CD4-positive, CD25-positive, alpha-beta regulatory T cell (primary cell): Measurements from ENCODE around the gene PCDHGA1. TPM values are rescaled to one million over a fixed set of nuclear protein-coding genes. Genes with fewer than 3 reads are reported as not detected.
"Not testable (repeated sequence)": the region's sequence is repeated elsewhere in the genome, so short reads cannot be mapped to it uniquely, and the experiment has no call there.

ENCODE experiments used
- ATAC-seq, 2 donors: fragments of 150-1000 bp; cut with Tn5 transposase; one replicate each; pipeline ENCODE4 v1.10.0; 2021; ENCODE audit warnings: low read depth in 2 of 2, moderate number of reproducible peaks in 2 of 2, moderate library complexity in 1 of 2
- DNase-seq, 3 donors: peaks; one replicate each; pipeline versions ENCODE4 v3.0.0 to v3.0.0-alpha.2; 2012 to 2022; ENCODE audit warnings: mixed read lengths in 1 of 3
- H3K27ac ChIP-seq: one replicate; pipeline ENCODE4 v1.7.0; 2013; ENCODE audit warnings: mild to moderate bottlenecking, low read length; ENCODE audit not compliant: insufficient read depth, poor library complexity, severe bottlenecking
- H3K27me3 ChIP-seq: one replicate; pipeline ENCODE4 v1.7.0; 2013; ENCODE audit warnings: low read length; ENCODE audit not compliant: control insufficient read depth, insufficient read depth
- H3K36me3 ChIP-seq: one replicate; pipeline ENCODE4 v1.7.0; 2013; ENCODE audit warnings: mild to moderate bottlenecking, low read length, moderate library complexity; ENCODE audit not compliant: control insufficient read depth, insufficient read depth
- H3K4me1 ChIP-seq: 2 replicates; pipeline ENCODE4 v1.7.0; 2013; ENCODE audit warnings: mild to moderate bottlenecking, low read length; ENCODE audit not compliant: insufficient read depth, control insufficient read depth, poor library complexity, severe bottlenecking
- H3K4me3 ChIP-seq: one replicate; pipeline ENCODE4 v1.7.0; 2013; ENCODE audit warnings: low read depth, mild to moderate bottlenecking, low read length, moderate library complexity
- H3K9me3 ChIP-seq, 2 experiments: 1 replicate in 1 of 2; 2 replicates in 1 of 2; pipeline ENCODE4 v1.7.0; 2013; ENCODE audit warnings: low read length in 2 of 2, mild to moderate bottlenecking in 1 of 2, moderate library complexity in 1 of 2; ENCODE audit not compliant: control insufficient read depth in 2 of 2
- H3K27ac Mint-ChIP-seq, 3 donors: one replicate each; pipeline ENCODE4 v1.8.0; 2020 to 2022; ENCODE audit warnings: mild to moderate bottlenecking in 3 of 3, mixed read lengths in 3 of 3, moderate library complexity in 2 of 3
- H3K27me3 Mint-ChIP-seq: one replicate; pipeline ENCODE4 v1.8.0; 2022; ENCODE audit warnings: mild to moderate bottlenecking, mixed read lengths
- H3K36me3 Mint-ChIP-seq: one replicate; pipeline ENCODE4 v1.8.0; 2020; ENCODE audit warnings: mixed read lengths
- H3K4me1 Mint-ChIP-seq, 4 donors: one replicate each; pipeline ENCODE4 v1.8.0; 2020 to 2022; ENCODE audit warnings: mixed read lengths in 4 of 4, mild to moderate bottlenecking in 1 of 4
- H3K4me3 Mint-ChIP-seq, 4 donors: one replicate each; pipeline ENCODE4 v1.8.0; 2020 to 2022; ENCODE audit warnings: mild to moderate bottlenecking in 4 of 4, mixed read lengths in 4 of 4, moderate library complexity in 3 of 4
- H3K9me3 Mint-ChIP-seq, 7 donors: one replicate each; pipeline ENCODE4 v1.8.0; 2020 to 2022; ENCODE audit warnings: mixed read lengths in 7 of 7, mild to moderate bottlenecking in 3 of 7, moderate library complexity in 2 of 7
- polyA plus RNA-seq, 4 donors: library from polyadenylated mRNA; unstranded; fragments of 300-500 nt; fragmentation: Illumina TruSeq; gene quantifications; one replicate each; pipeline ENCODE4 v1.2.3, GENCODE V29; 2021
- total RNA-seq: library from RNA; stranded (reverse); gene quantifications from one replicate; pipeline ENCODE4 v1.2.3, GENCODE V29; 2022

Gene PCDHGA1
- total and polyA plus RNA-seq, 5 donors from 2014 or later: 0.06 to 0.10 TPM; not detected in 3

GRCh38 chr5:141373673-141374317 is 43.5 kb downstream of the PCDHGA1 start, which contains the start of gene PCDHGA6:
TSS of gene PCDHGA6 (plus strand) at chr5:141373891. CDS start at chr5:141374084, 193 bp downstream.
- Histone ChIP-seq H3K27ac (no peak within 1 kb of the TSS), H3K9me3 (peaks cover 28 to 58% of the 10 kb centered on the region in 2 experiments), H3K4me1 (peaks cover 8% of the 10 kb centered on the region), H3K36me3 (no peaks in the 10 kb centered on the region), H3K27me3 (peaks cover 39% of the 10 kb centered on the region), H3K4me3 (peak within 1 kb of the TSS; percentile 43)
- Mint-ChIP-seq H3K9me3 (peaks cover 0 to 56% (median 11%) of the 10 kb centered on the region in 7 donors), H3K27me3 (peaks cover 49% of the 10 kb centered on the region), H3K4me1 (peaks cover 0 to 15% (median 2%) of the 10 kb centered on the region in 4 donors), H3K27ac (no peak within 1 kb of the TSS), H3K4me3 (peak within 1 kb of the TSS in 3 of 4 donors; percentile 5 to 75 (median 36)), H3K36me3 (peaks cover 4% of the 10 kb centered on the region)
- ATAC-seq: no peak
- DNase-seq: peak in 1 of 3 donors; percentile 19

DNA sequence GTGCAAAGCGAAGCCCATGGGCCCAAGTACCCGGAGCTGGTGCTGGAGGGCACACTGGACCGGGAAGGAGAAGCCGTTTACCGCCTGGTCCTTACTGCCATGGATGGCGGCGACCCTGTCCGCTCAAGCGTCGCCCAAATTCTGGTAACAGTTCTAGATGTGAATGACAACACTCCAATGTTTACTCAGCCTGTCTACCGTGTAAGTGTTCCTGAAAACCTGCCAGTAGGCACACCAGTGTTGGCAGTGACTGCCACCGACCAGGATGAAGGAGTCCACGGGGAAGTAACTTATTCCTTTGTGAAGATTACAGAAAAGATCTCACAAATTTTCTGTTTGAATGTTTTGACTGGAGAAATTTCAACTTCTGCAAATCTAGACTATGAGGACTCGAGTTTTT is 44.3 kb downstream of the PCDHGA1 start:
- DNase-seq (no peak), ATAC-seq (no peak)
- Histone ChIP-seq H3K36me3 (no peaks in the 10 kb centered on the region), H3K27ac (no peak overlapping the region), H3K4me1 (peaks cover 8% of the 10 kb centered on the region), H3K27me3 (peaks cover 34% of the 10 kb centered on the region), H3K9me3 (peaks cover 28 to 58% of the 10 kb centered on the region in 2 experiments), H3K4me3 (no peak overlapping the region)
- no peak overlapping the region for H3K4me3 Mint-ChIP-seq
- peaks cover 4% of the 10 kb centered on the region for H3K36me3 Mint-ChIP-seq
- peaks cover 0 to 60% (median 11%) of the 10 kb centered on the region in 7 donors for H3K9me3 Mint-ChIP-seq
- no peak overlapping the region for H3K27ac Mint-ChIP-seq
- H3K4me1 Mint-ChIP-seq: peaks cover 0 to 14% (median 2%) of the 10 kb centered on the region in 4 donors
- peaks cover 52% of the 10 kb centered on the region for H3K27me3 Mint-ChIP-seq

DNA sequence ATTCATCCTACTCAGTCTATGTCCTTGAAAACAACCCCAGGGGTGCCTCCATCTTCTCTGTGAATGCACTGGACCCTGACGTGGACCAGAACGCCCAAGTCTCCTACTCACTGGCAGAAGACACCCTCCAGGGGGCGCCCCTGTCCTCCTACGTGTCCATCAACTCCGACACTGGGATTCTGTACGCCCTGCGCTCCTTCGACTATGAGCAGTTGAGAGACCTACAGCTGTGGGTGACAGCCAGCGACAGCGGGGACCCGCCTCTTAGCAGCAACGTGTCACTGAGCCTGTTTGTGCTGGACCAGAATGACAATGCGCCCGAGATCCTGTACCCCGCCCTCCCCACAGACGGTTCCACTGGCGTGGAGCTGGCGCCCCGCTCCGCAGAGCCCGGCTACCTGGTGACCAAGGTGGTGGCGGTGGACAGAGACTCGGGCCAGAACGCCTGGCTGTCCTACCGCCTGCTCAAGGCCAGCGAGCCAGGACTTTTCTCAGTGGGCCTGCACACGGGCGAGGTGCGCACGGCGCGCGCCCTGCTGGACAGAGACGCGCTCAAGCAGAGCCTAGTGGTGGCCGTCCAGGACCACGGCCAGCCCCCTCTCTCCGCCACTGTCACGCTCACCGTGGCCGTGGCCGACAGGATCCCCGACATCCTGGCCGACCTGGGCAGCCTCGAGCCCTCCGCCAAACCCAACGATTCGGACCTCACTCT is 45.3 kb downstream of the PCDHGA1 start:
- ATAC-seq, H3K4me1 ChIP-seq, H3K4me3 ChIP-seq, DNase-seq, H3K36me3 ChIP-seq, H3K27ac Mint-ChIP-seq, H3K27ac ChIP-seq, H3K4me1 Mint-ChIP-seq, H3K4me3 Mint-ChIP-seq, H3K36me3 Mint-ChIP-seq: not testable (repeated sequence)
- H3K27me3 Mint-ChIP-seq: peaks cover 46% of the 10 kb centered on the region
- H3K9me3 ChIP-seq: peaks cover 28 to 51% of the 10 kb centered on the region in 2 experiments
- H3K9me3 Mint-ChIP-seq: peaks cover 0 to 56% (median 7%) of the 10 kb centered on the region in 7 donors
- H3K27me3 ChIP-seq: peaks cover 33% of the 10 kb centered on the region

GRCh38 chr5:141382469-141383294 is 52.4 kb downstream of the PCDHGA1 start, which contains the start of gene PCDHGA7:
TSS of gene PCDHGA7 (plus strand) at chr5:141382742. CDS start at chr5:141382900, 158 bp downstream.
- Histone ChIP-seq H3K36me3 (no peaks in the 10 kb centered on the region), H3K27ac (no peak within 1 kb of the TSS), H3K9me3 (peaks cover 16 to 29% of the 10 kb centered on the region in 2 experiments), H3K4me1 (no peaks in the 10 kb centered on the region), H3K27me3 (peaks cover 40% of the 10 kb centered on the region), H3K4me3 (no peak within 1 kb of the TSS)
- Mint-ChIP-seq H3K9me3 (peaks cover 0 to 47% (median 17%) of the 10 kb centered on the region in 7 donors), H3K4me1 (peaks cover 0 to 2% (median 0%) of the 10 kb centered on the region in 4 donors), H3K36me3 (no peaks in the 10 kb centered on the region), H3K27me3 (peaks cover 66% of the 10 kb centered on the region), H3K27ac (no peak within 1 kb of the TSS), H3K4me3 (peak within 1 kb of the TSS in 3 of 4 donors; percentile 56 to 62 (median 61))
- ATAC-seq (no peak), DNase-seq (no peak)

- Mint-ChIP-seq H3K27ac (no peak overlapping the region), H3K4me1 (peaks cover 0 to 2% (median 0%) of the 10 kb centered on the region in 4 donors), H3K27me3 (peaks cover 60% of the 10 kb centered on the region), H3K36me3 (no peaks in the 10 kb centered on the region), H3K9me3 (peaks cover 0 to 49% (median 17%) of the 10 kb centered on the region in 7 donors), H3K4me3 (no peak overlapping the region)
- ATAC-seq: no peak
- H3K27me3 ChIP-seq: peaks cover 42% of the 10 kb centered on the region
- H3K4me1 ChIP-seq: no peaks in the 10 kb centered on the region
- H3K9me3 ChIP-seq: peaks cover 18 to 30% of the 10 kb centered on the region in 2 experiments
- no peak overlapping the region for H3K4me3 ChIP-seq
- no peak for DNase-seq
- H3K36me3 ChIP-seq: no peaks in the 10 kb centered on the region
- no peak overlapping the region for H3K27ac ChIP-seq
Observed at GRCh38 chr5:141383345-141383744, 53.0 kb downstream of the PCDHGA1 start.

GRCh38 chr5:141384471-141385267 is 54.4 kb downstream of the PCDHGA1 start:
- peaks cover 0 to 50% (median 16%) of the 10 kb centered on the region in 7 donors for H3K9me3 Mint-ChIP-seq
- H3K27ac ChIP-seq: no peak overlapping the region

More at GRCh38 chr5:141384471-141385267, 54.4 kb downstream of the PCDHGA1 start:
- no peaks in the 10 kb centered on the region for H3K36me3 ChIP-seq
- Mint-ChIP-seq H3K36me3 (no peaks in the 10 kb centered on the region), H3K27ac (no peak overlapping the region), H3K4me1 (peaks cover 0 to 2% (median 0%) of the 10 kb centered on the region in 4 donors), H3K4me3 (no peak overlapping the region), H3K27me3 (peaks cover 61% of the 10 kb centered on the region)
- ATAC-seq: no peak
- DNase-seq: no peak
- H3K27me3 ChIP-seq: peaks cover 48% of the 10 kb centered on the region
- no peaks in the 10 kb centered on the region for H3K4me1 ChIP-seq
- H3K4me3 ChIP-seq: no peak overlapping the region
- peaks cover 21 to 41% of the 10 kb centered on the region in 2 experiments for H3K9me3 ChIP-seq
